Kidney glomerular epithelial cell (primary cell): ENCODE measurements around the gene PPP6R1.
A peak's percentile ranks its signal among the peaks of the same experiment; 100 is the strongest.

Experiments used
- DNase-seq: peaks from one replicate; lab custom pipeline; 2025; lab: John Stamatoyannopoulos, UW

The PPP6R1 gene

GRCh38 chr19:55283548-55284377 lies 24.9 kb upstream of the PPP6R1 start, which contains the start of gene BRSK1:
TSS of gene BRSK1 (plus strand) at chr19:55283997. CDS start at chr19:55284443, 446 bp downstream.
- peak; percentile 1 for DNase-seq

GRCh38 chr19:55279770-55280643 lies 21.2 kb upstream of the PPP6R1 start, which contains the start of gene HSPBP1:
TSS of gene HSPBP1 (minus strand) at chr19:55280110. CDS start at chr19:55279608, 502 bp downstream.
- peak; percentile 93 for DNase-seq

- no peak for DNase-seq
Observed at GRCh38 chr19:55279340-55279739, 20.5 kb upstream of the PPP6R1 start.

GRCh38 chr19:55278391-55279135 lies 19.7 kb upstream of the PPP6R1 start:
- DNase-seq = no peak

- no peak for DNase-seq
Observed at GRCh38 chr19:55277494-55277893, 18.7 kb upstream of the PPP6R1 start.

- DNase-seq = no peak
Observed at GRCh38 chr19:55276720-55277430, 18.1 kb upstream of the PPP6R1 start.

GRCh38 chr19:55275851-55276719 lies 17.3 kb upstream of the PPP6R1 start:
- no peak for DNase-seq

- DNase-seq = no peak
Observed at GRCh38 chr19:55273978-55274707, 15.3 kb upstream of the PPP6R1 start.

GRCh38 chr19:55272142-55272541 lies 13.3 kb upstream of the PPP6R1 start:
- no peak for DNase-seq

- DNase-seq = no peak
Observed at GRCh38 chr19:55270172-55270942, 11.5 kb upstream of the PPP6R1 start.

GRCh38 chr19:55269299-55269698 lies 10.5 kb upstream of the PPP6R1 start:
- DNase-seq = no peak

- DNase-seq = no peak
Observed at GRCh38 chr19:55266840-55267239, 8.0 kb upstream of the PPP6R1 start.

GRCh38 chr19:55266404-55266803 lies 7.6 kb upstream of the PPP6R1 start:
- no peak for DNase-seq

- no peak for DNase-seq
Observed at GRCh38 chr19:55265723-55266386, 7.0 kb upstream of the PPP6R1 start.

- DNase-seq = no peak
Observed at GRCh38 chr19:55265173-55265572, 6.4 kb upstream of the PPP6R1 start.

GRCh38 chr19:55264531-55264930 lies 5.7 kb upstream of the PPP6R1 start:
- DNase-seq = no peak

GRCh38 chr19:55262359-55262758 lies 3.5 kb upstream of the PPP6R1 start:
- no peak for DNase-seq

- no peak for DNase-seq
Observed at GRCh38 chr19:55261671-55262126, 2.9 kb upstream of the PPP6R1 start.
